Islet of Langerhans (tissue), 1 donor: ENCODE results near the gene ITCH.
A peak's percentile ranks its signal among the peaks of the same experiment; 100 is the strongest.
"Not testable (repeated sequence)": the region's sequence is repeated elsewhere in the genome, so short reads cannot be mapped to it uniquely, and the experiment has no call there.

Source experiments
- FAIRE-seq: peaks from one replicate; lab custom pipeline; 2011; peaks lifted over from hg19 to GRCh38; lab: Jason Lieb, UNC

Gene ITCH

DNA sequence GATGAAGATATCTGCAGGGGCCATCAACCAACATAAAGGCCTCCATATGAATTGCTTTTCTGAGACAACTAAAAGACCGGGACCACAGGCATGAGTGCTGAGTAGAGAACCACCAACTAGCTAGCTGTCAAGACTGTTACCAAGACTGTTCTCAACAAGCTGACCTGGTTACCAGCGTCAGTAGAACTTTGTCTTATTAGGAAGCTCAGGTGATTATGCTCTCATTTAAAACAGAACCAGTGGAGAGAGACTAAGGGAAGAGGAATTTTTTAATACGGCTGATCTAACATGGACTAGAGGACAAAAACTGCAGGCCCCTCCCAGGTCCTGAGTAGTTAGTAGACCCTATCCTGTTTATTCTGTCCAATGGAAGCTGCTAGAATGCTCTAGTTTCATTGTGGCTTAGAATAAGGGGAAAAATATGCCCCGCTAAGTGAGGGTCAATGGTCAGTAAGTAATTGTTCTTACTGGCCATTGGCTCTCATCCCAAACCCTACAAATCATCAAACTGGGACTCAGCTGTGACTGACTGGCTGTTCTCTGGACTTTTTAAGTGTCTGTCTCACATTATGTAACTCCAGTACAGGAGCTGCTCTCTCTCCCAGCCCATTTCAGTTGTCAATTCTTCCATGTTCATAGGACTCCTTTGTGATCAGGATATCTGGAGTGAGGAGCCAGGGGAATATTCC lies 149.3 kb downstream of the ITCH start:
- FAIRE-seq, result no peak

DNA sequence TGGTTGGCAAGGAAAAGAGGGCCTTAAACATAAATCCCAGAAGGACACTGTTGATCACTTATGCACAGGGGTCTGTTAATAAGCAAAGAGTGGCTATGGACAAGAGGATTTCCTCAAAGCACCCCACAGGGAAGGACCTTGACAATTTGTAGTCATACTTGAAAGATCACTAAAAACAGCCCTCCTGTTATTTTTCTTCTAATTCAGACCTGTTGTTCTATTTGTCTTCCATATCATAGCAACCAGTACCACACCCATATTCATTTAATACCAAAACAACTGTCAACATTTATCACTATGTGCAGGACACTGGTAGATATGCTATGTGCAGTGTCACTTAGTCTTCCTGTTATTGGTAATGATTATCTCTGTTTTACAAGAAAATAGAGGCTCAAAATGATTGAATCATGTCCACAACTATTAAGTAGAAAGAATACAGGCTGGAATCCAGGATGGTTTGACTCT lies 149.9 kb downstream of the ITCH start:
- FAIRE-seq, result no peak

DNA sequence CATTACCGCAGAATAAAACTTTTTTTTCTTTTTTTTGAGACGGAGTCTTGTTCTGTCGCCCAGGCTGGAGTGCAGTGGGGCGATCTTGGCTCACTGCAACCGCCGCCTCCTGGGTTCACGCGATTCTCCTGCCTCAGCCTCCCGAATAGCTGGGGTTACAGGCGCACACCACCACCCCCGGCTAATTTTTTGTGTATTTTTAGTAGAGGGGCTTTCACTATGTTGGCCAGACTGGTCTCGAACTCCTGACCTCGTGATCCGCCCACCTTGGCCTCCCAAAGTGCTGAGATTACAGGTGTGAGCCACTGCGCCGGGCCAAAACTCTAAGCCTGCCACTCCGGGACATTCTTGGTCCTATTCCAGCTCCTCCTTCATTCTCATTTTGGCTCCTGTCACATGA lies 151.0 kb downstream of the ITCH start:
- not testable (repeated sequence) for FAIRE-seq

DNA sequence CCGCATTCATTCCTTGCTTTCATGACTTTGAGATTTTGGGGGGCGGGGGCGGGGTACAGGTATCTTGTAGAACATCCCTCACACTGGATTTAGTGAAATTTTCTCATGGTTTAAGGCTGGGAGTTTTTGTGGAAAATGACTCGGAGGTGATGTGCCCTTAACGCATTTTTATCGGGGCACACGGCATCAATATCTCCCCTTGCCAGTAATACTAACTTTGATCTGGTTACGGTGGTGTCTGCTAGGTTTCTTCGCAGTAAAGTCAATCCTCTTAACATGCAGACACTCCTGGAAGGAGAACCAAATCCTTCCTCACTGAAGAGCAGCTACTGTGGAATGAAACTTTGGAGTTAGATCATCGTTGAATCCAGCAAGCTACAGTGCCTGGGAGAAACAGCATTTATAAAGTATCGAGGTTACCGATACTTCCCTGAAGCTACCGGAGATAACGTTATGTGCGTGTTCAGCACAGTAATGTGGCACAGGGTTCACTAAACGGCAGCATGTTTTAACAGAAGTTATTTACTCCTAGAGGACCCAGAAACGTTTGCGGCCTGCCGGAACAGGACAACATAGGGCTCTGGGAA lies 151.9 kb downstream of the ITCH start:
- no peak for FAIRE-seq

DNA sequence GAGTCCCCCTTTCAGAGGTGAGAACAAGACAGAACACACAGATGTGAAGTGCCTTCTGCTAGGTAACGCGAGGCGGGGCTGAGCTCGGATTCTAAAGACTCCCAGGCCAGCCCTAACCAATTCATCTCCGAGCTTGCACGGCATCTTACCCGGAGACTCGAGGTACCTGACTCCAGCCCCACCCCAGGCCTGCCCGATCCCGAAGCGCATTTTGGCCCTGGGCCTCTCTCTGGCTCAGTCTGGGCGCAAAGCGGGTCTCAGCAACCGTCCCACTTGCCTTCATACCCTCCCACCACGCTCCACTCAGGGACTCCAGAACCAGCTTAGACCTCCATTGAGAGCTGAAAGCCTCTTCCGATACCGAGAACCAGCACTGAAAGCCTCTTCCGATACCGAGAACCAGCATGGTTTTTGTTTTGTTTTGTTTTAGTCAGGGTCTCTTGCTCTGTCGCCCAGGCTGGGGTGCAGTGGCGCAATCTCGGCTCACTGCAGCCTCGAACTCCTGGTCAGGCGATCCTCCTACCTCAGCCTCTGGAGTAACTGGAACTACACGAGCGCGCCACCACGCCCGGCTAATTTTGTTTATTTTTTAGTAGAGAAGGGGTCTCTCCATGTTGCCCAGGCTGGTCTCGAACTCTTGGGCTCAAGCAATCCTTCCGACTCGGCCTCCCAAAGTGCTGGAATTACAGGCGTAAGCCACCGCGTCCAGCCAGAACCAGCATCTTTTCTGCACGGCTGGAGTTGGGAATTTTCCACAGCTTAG lies 152.6 kb downstream of the ITCH start:
- no peak for FAIRE-seq

DNA sequence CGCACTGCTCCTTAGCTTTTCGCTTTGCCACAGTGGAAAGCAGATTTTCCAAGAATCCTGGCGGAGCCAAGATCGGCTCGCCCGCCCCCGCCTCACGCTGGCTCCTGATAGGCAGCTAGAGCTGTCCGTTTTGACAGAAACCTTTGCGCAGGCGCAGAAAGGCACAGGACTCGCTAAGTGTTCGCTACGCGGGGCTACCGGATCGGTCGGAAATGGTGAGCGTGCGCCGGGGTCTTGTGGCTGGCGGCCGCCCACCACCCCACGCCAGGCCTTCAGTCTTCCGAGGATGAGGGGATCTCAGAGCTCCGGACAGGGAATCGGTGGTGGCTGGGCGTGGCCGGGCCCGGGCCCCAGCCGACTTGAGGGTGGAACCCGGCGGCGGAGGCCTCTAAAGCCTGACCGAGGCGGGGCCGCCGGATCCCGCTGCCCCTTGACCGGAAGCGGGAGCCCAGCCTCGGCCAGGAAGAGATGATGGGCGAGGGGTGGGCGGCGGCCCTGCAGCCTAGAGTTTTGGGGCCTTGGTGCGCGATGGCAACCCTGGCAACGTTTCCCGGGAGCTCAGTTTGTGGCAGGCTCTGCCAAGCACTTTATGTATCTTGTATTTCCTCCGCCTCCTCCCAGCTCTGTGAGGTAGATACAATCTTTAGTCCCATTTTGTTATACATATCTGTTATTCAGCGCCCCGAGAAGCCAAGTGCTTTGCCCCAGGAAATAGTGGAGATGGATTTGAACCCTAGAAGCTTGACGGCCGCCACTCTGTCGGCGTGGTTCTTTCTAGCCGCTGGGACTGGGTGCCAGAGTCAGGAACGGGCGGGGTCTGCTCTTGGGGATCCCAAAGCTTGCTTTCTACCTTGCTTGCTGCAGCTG lies 153.4 kb downstream of the ITCH start, which contains the start of gene DYNLRB1:
Gene DYNLRB1 (plus strand): TSS at position 176 of the 867 bp plus-strand sequence. CDS start 37 bp downstream, at position 213.
- no peak for FAIRE-seq

DNA sequence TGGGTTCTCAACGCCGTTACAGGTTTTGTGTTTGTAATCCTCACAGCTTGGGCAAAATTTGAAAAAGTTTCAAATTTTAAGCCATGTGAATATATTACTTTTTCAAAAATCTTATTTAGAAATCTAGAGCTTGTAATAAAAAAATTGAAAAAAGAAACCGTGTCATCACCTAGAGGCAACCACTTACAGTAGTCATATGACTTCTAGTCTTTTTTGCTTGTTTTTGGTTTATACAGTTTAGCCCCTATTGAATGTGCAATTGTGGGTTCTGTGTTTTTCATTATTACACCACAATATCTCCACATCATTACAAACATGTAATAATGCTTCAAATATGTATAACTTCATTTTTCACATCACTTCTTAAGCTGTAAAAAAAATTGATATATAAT lies 154.0 kb downstream of the ITCH start:
- FAIRE-seq, result no peak

DNA sequence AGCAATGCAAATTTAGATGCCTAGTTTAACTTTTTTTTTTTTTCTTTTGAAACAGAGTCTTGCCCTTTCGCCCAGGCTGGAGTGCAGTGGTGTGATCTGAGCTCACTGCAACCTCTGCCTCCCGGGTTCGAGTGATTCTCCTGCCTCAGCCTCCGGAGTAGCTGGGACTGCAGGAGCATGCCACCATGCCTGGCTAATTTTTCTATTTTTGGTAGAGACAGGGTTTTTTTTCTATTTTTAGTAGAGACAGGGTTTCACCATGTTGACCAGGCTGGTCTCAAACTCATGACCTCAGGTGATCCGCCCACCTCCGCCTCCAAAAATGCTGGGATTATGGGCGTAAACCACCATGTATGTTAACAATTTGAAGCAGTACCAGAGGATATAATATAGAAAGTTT lies 155.8 kb downstream of the ITCH start:
- FAIRE-seq, result not testable (repeated sequence)

DNA sequence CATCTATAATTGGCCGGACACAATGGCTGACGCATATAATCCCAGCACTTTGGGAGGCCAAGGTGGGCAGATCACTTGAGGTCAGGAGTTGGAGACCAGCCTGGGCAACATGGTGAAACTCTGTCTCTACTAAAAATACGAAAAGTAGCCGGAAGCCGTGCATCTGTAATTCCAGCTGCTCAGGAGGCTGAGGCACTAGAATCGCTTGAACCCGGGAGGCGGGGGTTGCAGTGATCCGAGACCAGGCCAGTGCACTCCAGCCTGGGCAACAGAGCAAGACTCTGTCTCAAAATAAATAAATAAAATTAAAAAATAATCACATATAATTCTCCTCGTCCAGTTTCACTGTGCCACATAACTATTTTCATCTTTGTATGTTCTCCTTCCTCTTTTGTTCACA lies 156.8 kb downstream of the ITCH start:
- FAIRE-seq, result not testable (repeated sequence)

DNA sequence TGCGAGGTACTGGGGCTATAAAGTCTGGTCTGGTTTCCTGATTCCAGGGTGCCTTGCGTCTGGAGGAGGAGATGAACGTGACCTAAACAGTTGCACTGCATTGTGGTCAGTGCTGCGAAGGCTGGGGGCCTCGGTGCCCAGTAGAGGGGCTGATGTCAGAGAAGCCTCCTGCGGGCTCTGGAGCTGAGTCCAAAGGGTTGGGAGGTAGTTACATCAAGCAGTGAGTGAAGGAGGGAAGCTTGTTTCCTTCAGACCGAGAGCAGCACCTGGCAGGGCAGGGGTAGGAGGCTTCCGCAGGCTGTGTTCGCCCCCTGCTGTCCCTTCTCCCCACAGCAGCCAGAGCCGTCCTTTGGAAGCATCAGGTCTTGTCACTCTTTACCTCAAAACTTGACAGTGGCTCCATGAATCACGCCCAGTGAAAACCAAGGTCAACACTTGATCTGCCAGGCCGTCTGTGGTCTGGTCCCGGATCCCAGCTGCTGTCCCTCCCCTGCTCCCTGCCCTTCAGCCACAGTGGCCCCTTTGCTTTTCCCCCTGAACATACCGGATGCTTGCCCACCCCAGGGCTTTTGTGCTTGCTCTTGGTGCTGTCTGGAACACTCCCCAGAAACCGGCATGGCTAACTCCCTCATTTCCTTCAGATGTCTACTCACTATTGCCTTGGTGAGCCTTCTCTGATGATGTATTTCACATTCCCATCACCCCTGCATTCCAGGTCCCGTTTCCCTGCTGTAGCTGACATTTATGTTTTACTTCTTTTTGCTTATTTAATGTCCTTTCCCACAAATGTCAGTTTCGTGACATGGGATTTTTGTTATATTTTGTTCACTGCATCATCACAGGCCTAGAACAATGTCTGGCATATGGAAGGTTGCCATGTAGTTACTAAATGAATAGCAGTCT lies 160.1 kb downstream of the ITCH start:
- no peak for FAIRE-seq

DNA sequence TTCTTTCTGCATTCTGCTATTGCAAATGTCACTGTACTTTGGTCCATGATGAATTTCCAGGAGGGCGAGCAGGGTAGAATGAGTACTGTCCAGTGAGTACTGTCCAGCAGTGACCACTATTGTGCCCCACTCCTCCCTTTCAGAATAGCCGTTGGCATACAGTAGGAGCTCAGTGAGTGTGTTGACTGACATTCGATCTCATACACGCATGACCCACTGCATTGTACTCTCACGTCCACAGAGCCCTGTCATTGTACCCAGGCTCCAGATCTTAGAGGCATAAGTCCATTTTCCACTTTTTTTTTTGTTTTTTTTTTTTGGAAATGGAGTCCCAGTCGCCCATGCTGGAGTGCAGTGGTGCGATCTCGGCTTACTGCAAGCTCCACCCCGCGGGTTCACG lies 161.4 kb downstream of the ITCH start:
- no peak for FAIRE-seq

DNA sequence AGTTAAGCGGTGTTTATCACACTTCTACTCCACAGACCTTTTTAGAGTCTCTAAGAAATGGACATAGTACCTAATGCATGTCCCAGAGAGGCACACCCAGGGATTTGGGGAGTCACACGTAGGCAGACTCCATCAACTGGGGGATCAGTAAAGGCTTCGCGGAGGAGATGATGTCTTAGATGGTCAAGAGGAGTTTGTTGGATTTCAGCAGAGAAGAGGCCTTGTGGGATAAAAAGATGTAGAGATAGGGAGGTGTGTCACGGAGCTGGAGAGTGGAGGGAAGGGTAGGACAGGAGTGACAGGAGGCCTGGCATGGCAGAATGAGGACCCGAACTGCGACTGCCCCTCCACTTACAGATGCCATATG lies 162.3 kb downstream of the ITCH start:
- no peak for FAIRE-seq

DNA sequence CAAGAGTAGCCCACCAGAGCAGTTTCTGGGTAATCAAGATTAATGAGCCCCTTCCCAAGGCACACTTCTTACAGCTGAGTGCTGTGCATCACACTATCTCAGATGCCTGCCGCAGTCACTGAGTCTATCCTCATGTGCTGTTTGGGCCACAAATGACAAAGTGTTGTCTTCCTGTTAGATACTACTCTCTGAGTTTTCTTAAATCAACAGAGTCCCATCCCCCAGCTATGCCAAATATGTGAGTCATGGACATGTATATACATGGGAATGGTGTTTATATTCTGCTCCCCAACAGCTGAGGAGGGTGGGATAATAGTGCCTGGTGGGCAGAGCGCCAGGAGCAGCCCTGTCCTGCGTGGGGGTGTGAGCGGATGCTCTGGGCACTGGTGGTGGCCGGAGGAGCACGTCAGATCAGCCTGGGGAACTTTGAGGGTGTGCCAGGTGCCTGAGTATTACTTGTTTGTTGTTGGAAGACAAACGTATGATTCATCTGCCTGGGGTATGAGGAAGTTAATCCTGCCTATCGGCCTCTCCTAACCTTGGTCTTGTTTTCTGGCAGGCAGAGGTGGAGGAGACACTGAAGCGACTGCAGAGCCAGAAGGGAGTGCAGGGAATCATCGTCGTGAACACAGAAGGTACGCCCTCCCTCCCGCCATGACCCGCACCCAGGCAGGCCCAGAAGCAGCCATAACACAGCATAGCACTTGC lies 162.8 kb downstream of the ITCH start:
- peak; percentile 91 for FAIRE-seq

DNA sequence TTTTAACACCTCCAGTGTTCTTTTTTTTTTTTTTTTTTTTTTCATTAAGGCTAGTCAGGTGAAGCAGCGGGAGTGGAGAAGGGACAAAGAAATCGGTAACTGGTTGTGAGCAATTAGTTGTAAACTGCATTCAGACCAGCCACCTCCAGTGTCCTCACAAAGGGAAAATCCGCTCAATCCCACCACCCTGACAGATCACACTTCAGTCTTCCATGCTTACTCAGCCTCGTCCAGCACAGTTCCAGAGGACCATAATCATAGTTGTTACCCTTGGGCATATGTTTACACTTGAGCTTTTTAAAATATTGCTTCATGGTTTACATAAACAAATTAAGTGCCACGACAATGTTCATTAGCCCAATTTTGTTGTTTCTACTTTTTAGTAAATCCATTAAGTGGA lies 163.4 kb downstream of the ITCH start:
- FAIRE-seq, result no peak

DNA sequence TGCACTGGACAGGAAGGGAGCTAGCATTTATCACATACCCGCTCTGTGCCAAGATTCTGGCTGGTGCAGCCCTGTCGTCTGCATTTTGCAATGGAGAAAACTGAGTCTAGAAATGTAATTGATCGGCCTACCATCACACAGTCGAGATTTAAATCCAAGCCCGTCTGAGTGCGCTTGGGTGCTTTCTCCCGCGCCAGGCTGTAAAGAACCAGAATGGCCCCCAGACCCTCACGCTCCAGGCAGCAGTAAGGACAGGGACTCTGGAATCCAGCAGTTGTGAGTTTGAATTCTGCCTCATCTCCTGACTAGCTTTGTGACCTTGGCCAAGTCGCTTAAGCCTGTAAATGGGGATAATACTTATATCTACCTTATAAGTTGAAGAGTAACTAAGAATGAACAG lies 163.9 kb downstream of the ITCH start:
- no peak for FAIRE-seq

DNA sequence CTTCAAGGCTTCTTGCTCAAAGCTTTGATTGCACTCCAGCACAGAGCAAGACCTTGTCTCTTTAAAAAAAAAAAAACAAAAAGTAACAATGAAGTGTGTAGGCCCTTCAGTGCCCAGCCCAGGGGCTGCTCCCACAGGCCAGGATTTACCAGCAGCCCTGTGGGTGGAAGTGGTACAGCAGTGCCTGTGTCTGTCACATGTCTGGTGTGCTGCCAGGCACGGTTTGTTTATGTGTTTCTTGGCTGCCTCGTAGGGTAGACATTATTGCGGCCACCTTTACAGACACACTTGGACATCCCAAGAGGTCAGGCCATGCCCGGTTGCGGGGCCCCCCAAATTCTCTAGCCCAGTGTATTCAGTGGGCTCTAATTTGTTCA lies 165.8 kb downstream of the ITCH start:
- no peak for FAIRE-seq

DNA sequence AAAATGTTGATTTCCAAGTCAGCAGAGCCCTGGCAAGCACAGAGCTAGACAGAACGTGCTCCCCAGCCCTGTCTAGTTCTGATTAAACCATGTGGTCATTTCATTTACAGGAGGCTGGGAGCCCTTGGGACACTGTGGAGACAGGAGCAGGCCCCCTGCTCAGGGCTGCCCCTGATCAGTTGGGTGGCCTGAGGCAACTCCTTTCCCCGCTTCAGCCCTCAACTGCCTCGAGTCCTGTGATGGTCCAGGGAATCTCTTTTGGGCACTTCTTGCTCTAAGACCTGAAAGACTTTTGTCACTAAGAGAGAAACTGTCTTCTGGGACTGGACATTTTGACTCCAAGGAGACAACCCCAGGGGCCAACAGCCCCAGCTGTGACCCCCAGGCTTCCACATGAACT lies 166.7 kb downstream of the ITCH start:
- FAIRE-seq, result no peak

DNA sequence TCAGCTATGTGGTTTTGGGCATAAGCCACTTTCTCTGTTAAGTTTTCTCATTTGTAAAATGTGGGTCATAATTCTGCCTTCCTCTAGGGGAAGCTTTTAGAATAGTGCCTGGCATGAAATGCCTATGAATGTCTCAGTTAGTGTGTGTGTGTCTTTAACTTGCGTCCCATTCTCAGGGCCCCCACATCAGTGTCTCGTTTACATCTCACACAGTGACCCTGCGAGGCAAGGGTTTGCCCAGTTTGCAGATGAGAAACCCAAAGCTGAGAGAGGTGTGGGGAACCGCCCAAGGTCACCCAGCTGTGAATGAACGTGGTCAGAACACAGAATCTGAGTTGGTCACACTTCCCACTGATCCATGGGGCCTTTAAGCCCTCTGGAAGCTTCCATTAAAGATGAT lies 167.3 kb downstream of the ITCH start:
- FAIRE-seq, result no peak

DNA sequence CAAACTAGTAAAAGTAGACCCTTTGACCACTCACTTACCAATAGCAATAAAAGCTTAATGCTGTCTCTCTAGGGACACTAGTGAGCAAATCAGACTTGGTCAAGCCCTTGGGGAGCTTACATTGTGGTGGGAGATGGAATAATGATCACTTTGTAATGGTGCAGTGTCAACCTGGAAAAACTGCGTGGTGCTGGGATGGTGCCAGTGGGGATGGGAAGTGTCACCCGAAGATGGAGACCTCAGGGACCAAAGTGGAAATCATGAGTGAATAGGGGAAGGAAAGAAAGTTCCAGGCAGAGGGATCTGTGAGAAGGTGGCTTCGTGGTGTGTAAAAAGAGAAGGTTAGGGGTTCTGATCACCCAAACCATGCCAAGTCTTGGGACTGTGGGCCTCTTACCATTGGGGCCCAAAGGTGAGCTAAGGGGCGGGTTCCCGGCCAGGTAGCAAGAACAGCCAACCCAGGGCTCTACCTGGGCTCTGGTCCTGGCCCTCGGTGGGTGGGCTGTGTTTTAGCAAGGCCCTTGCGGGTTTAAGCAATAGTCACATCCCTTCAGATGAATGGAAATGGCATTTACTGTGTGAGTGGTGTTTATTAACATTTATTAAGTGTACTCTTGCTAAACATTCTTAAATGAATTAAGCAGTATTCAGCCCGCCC lies 168.7 kb downstream of the ITCH start:
- no peak for FAIRE-seq

DNA sequence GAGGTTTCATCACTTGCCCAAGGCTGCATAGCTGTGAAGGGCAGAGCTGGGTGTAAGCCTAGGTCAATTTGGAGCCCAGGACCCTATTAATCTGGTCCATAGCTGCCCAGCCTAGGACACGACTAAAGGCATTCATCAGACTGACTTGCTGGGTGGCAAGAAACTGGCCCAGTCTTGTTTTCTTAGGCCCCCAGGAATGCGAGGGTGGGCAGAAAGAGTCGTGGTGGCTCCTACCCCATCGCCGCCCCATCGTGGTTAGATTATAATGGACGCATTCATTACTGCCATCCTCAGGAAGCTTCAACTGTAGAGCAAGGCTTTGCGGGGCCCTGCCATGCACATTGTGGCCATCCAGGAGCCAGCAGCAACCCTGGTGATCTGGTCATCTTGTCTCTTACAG lies 169.2 kb downstream of the ITCH start:
- no peak for FAIRE-seq
